GM12878 (cell line): ENCODE results near the gene DLX6. TPM values are rescaled to one million over a fixed set of nuclear protein-coding genes. Genes with fewer than 3 reads are reported as not detected.

ENCODE experiments used
- ATAC-seq: fragments of 200-7000 bp; cut with Tn5 transposase; 3 replicates; pipeline ENCODE4 v1.9.1; 2020; ENCODE audit warnings: mild to moderate bottlenecking, moderate library complexity
- BruUV-seq: library from RNA; stranded (reverse); fragments of 400-500 nt; replicated peaks from 2 replicates; lab custom pipeline; 2021; lab: Mats Ljungman, UMichigan
- CTCF ChIA-PET: fragments of 300-600 bp; sonication (Branson Sonifier 250); formaldehyde crosslinking; extraction: SDS; loops from one replicate; lab custom pipeline; 2021; ENCODE audit warnings: inconsistent platforms; lab: Yijun Ruan, JAX
- POLR2A ChIA-PET: fragments of 350-600 bp; formaldehyde crosslinking; extraction: SDS; loops from one replicate; lab custom pipeline; 2021; ENCODE audit warnings: inconsistent platforms; lab: Charles Lee
- RAD21 ChIA-PET: fragments of 300-600 bp; sonication (Branson Sonifier 250); formaldehyde crosslinking; loops from one replicate; lab custom pipeline; 2023; ENCODE audit warnings: antibody characterized with exemption; ENCODE audit not compliant: unreplicated experiment; lab: Charles Lee
- SMC1A ChIA-PET: fragments of 300-600 bp; sonication (Branson Sonifier 250); formaldehyde crosslinking; loops from one replicate; lab custom pipeline; 2023; ENCODE audit not compliant: unreplicated experiment, uncharacterized antibody; lab: Charles Lee
- DNase-seq: peaks from one replicate; pipeline ENCODE4 v3.0.0-alpha.2; 2011; ENCODE audit warnings: low read depth, low spot score
- FAIRE-seq: peaks from 3 replicates; lab custom pipeline; 2011; peaks lifted over from hg19 to GRCh38; lab: Jason Lieb, UNC
- H2AFZ ChIP-seq: 2 replicates; pipeline ENCODE4 v1.6.0; 2011; ENCODE audit warnings: low read depth, low read length, control low read depth; ENCODE audit not compliant: control insufficient read depth
- H3K27ac ChIP-seq: 2 replicates; pipeline ENCODE4 v1.5.1; 2011; ENCODE audit warnings: control low read depth; ENCODE audit not compliant: control insufficient read depth, insufficient read depth
- H3K27me3 ChIP-seq, 2 experiments: replicated peaks in 1 of 2; 2 replicates each; pipeline versions ENCODE4 v1.6.0 to v1.6.1; 2011; ENCODE audit warnings: low read length in 1 of 2; ENCODE audit not compliant: control insufficient read depth in 2 of 2, insufficient read depth in 2 of 2
- H3K36me3 ChIP-seq, 2 experiments: 2 replicates each; pipeline ENCODE4 v1.5.1; 2011; ENCODE audit warnings: low read length in 1 of 2; ENCODE audit not compliant: control insufficient read depth in 2 of 2, insufficient read depth in 2 of 2
- H3K4me1 ChIP-seq: 2 replicates; pipeline ENCODE4 v1.6.1; 2011; ENCODE audit warnings: mild to moderate bottlenecking, low read length, moderate library complexity, mixed read lengths; ENCODE audit not compliant: control insufficient read depth, insufficient read depth
- H3K4me2 ChIP-seq: 2 replicates; pipeline ENCODE4 v1.6.0; 2011; ENCODE audit warnings: control low read depth; ENCODE audit not compliant: control insufficient read depth, insufficient read depth
- H3K4me3 ChIP-seq: fragments of 200-600 bp; sonication (generic); 2 replicates; pipeline ENCODE4 v1.5.1; 2016
- H3K79me2 ChIP-seq: 2 replicates; pipeline ENCODE4 v1.6.0; 2011; ENCODE audit warnings: low read length; ENCODE audit not compliant: control insufficient read depth, insufficient read depth
- H3K9ac ChIP-seq: 2 replicates; pipeline ENCODE4 v1.8.0; 2011; ENCODE audit warnings: low read length, control low read depth, mixed read lengths; ENCODE audit not compliant: control insufficient read depth, insufficient read depth
- H3K9me3 ChIP-seq: replicated peaks from 3 replicates; pipeline ENCODE4 v1.5.1; 2011; ENCODE audit warnings: mild to moderate bottlenecking, low read length; ENCODE audit not compliant: control insufficient read depth, insufficient read depth
- H4K20me1 ChIP-seq: 2 replicates; pipeline ENCODE4 v1.6.0; 2011; ENCODE audit not compliant: control insufficient read depth, insufficient read depth
- BACH1 ChIP-seq: fragments of 450-650 bp; IDR thresholded peaks from 2 replicates; pipeline ENCODE4 v1.6.1; 2017; ENCODE audit warnings: mild to moderate bottlenecking, borderline replicate concordance
- CHD4 ChIP-seq: fragments of 200-600 bp; sonication (generic); IDR thresholded peaks from 2 replicates; pipeline ENCODE4 v1.6.1; 2016; ENCODE audit warnings: mild to moderate bottlenecking
- E2F8 ChIP-seq: fragments of 450-650 bp; IDR thresholded peaks from 2 replicates; pipeline ENCODE4 v1.6.1; 2018; ENCODE audit warnings: mild to moderate bottlenecking, low read depth, moderate library complexity; ENCODE audit not compliant: partially characterized antibody
- E4F1 ChIP-seq: fragments of 450-650 bp; IDR thresholded peaks from 2 replicates; pipeline ENCODE4 v1.6.1; 2018; ENCODE audit warnings: borderline replicate concordance, mild to moderate bottlenecking; ENCODE audit not compliant: partially characterized antibody
- HSF1 ChIP-seq: fragments of 150-350 bp; IDR thresholded peaks from 2 replicates; pipeline ENCODE4 v1.6.1; 2014; ENCODE audit warnings: mild to moderate bottlenecking, low read depth, low read length
- IKZF1 ChIP-seq: fragments of 450-650 bp; conservative IDR thresholded peaks from 2 replicates; pipeline ENCODE4 v1.6.1; 2017; ENCODE audit warnings: antibody characterized with exemption, mild to moderate bottlenecking
- IRF3 ChIP-seq: fragments of 450-650 bp; IDR thresholded peaks from 2 replicates; pipeline ENCODE4 v1.6.1; 2014; ENCODE audit warnings: mild to moderate bottlenecking
- ZBED1 ChIP-seq: IDR thresholded peaks from 2 replicates; pipeline ENCODE4 v1.6.1; 2016; ENCODE audit warnings: borderline replicate concordance
- ZZZ3 ChIP-seq: IDR thresholded peaks from 2 replicates; pipeline ENCODE4 v1.6.1; 2011; ENCODE audit warnings: low read depth; ENCODE audit not compliant: control insufficient read depth, insufficient read length
- WGBS: methylation state at CpG from one replicate; pipeline ENCODE4 v1.1.6; 2016; ENCODE audit warnings: low lambda C conversion rate; ENCODE audit not compliant: insufficient replicate concordance, insufficient coverage; ENCODE audit errors: missing lambda C conversion rate; 5-methylcytosine and 5-hydroxymethylcytosine counted together
- in situ Hi-C: fragments of 300-500 bp; cut with MboI; formaldehyde crosslinking; loops from 9 replicates; pipeline ENCODE4 v1.14.3; 2018; ENCODE audit warnings: mixed read lengths
- intact Hi-C: fragments of 100-400 bp; cut with micrococcal nuclease; formaldehyde crosslinking; loops from one replicate; pipeline ENCODE4 v1.14.2; 2022; ENCODE audit not compliant: unreplicated experiment
- polyA plus RNA-seq, 11 experiments: library from polyadenylated mRNA; depleted of rRNA in 4 of 11; unstranded in 6 of 11; stranded (reverse) in 5 of 11; fragments of >200 nt; fragmentation: Nextera tagmentation in 4 of 11; fragmentation: Illumina TruSeq in 1 of 11; extraction: Ambion mirVana in 4 of 11; extraction: Trizol in 1 of 11; gene quantifications; 1 replicate in 1 of 11; 2 replicates in 10 of 11; pipeline versions ENCODE4 v1.2.1 to v1.2.3, GENCODE V29; 2011 to 2016; ENCODE audit warnings: inconsistent platforms in 2 of 11, missing spikeins in 2 of 11, low read depth in 1 of 11
- total RNA-seq, 4 experiments: library from RNA; depleted of rRNA in 3 of 4; stranded (reverse); fragments of >200 nt in 3 of 4; fragmentation: Illumina TruSeq in 1 of 4; extraction: Trizol in 1 of 4; gene quantifications; 2 replicates each; pipeline versions ENCODE4 v1.2.1 to v1.2.3, GENCODE V29; 2013 to 2021

Gene DLX6
- total and polyA plus RNA-seq, 10 of the 15 experiments (the other 5 are each of a cell fraction or from before 2014, with no cell fraction given), result not detected

GRCh38 chr7:97007583-97007861 is 2.2 kb downstream of the DLX6 start:
- ATAC-seq, result no peak
- H4K20me1 ChIP-seq, result no peaks in the 10 kb centered on the region
- H2AFZ ChIP-seq, result no peak overlapping the region
- no peak for DNase-seq
- ChIA-PET SMC1A (no interaction called here), CTCF (no interaction called here), RAD21 (no interaction called here), POLR2A (no interaction called here)
- no peak overlapping the region for H3K9ac ChIP-seq
- TF ChIP-seq BACH1 (no peak), HSF1 (no peak), E4F1 (no peak), ZBED1 (no peak), CHD4 (no peak), IKZF1 (no peak), IRF3 (no peak), ZZZ3 (no peak), E2F8 (no peak)
- no peaks in the 10 kb centered on the region for H3K36me3 ChIP-seq
- in situ Hi-C loops (no loop called here), intact Hi-C loops (no loop called here)
- BruUV-seq, result no TSS peak
- H3K79me2 ChIP-seq, result no peaks in the 10 kb centered on the region
- no peak overlapping the region for H3K27ac ChIP-seq
- H3K4me3 ChIP-seq, result no peak overlapping the region
- whole genome bisulfite sequencing, result 37% methylated on average over 8 of the region's 8 CpGs
- FAIRE-seq, result no peak
- no peak overlapping the region for H3K4me2 ChIP-seq
- peaks cover 2% of the 10 kb centered on the region; the same call in 2 of the 3 replicates for H3K9me3 ChIP-seq
- H3K27me3 ChIP-seq, result peaks cover 9 to 24% of the 10 kb centered on the region in 2 experiments; a peak in 3 of 4 replicates
- H3K4me1 ChIP-seq, result no peaks in the 10 kb centered on the region
